ENCODE measurements around the gene PYY.

DNA sequence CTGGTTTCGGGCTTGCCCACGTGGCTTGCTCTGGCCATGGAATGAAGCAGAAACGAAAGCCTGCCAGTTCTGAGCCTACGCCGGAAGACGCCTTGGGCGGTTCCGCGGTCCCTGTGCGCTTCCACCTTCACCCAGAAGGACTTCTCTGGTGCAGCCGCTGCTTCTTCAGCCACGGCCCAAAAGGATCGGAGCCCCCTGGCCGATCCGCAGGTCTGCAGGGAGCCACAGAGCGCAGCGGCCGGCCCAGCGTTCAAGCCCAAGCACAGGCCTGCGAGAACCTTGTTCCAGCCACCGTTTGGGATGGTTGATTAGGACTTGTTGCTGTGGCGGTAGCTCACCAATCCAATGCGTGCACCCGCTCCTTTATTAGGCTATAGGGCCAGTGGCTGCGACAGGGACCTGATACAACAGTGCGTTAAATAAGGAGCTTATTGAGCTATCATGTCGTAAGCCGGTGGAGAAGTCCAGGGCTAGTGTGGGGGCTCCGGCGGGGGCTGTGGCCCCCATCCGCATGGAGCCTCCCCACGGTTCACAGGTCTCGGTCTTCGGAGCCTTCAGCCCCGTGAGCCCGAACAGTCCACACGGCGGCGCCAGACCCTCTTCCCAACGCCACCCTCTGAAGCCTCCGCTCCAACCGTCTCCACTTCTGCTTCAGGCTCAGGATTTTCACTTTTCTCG lies 36.3 kb downstream of the PYY start:
- no peak for TF ChIP-seq POLR2A (IDR thresholded peaks at IDR 0.05; ENCODE audit: low read depth, low read length)
- TF ChIP-seq PAX5 (IDR thresholded peaks at IDR 0.05; ENCODE audit: insufficient read depth, low read length, severe bottlenecking), result no peak
- no peak for TF ChIP-seq POLR2AphosphoS5 (IDR thresholded peaks at IDR 0.05; ENCODE audit: low read depth, low read length)
- TF ChIP-seq SPI1 (IDR thresholded peaks at IDR 0.05; ENCODE audit: low read depth, low read length), result no peak

Data from GM12891 (cell line).